Measurements from ENCODE around the gene BTBD7.

The BTBD7 gene

GRCh38 chr14:93337143-93337753 lies 4.4 kb upstream of the BTBD7 start:
- Histone ChIP-seq H3K4me3 (ENCODE audit: insufficient read depth, low read length, poor library complexity, severe bottlenecking) (no peak overlapping the region), H3K79me2 (ENCODE audit: insufficient read depth, low read length) (peaks cover 16% of the 10 kb centered on the region), H3K9me2 (replicated peaks; ENCODE audit: insufficient read depth, low read length) (no peaks in the 10 kb centered on the region), H4K20me1 (ENCODE audit: low read depth, low read length) (no peaks in the 10 kb centered on the region), H3K27ac (ENCODE audit: low read depth, low read length) (no peak overlapping the region), H3K4me2 (ENCODE audit: low read depth, low read length, poor library complexity, severe bottlenecking) (no peak overlapping the region), H3F3A (ENCODE audit: insufficient read depth) (no peaks in the 10 kb centered on the region), H2AFZ (ENCODE audit: low read depth, low read length, severe bottlenecking) (no peak overlapping the region), H3K36me3 (ENCODE audit: low read length) (no peaks in the 10 kb centered on the region), H3K9me3 (ENCODE audit: insufficient read depth, low read length) (peaks cover 19% of the 10 kb centered on the region; the same call in 1 of the 2 replicates), H3K9ac (ENCODE audit: low read length) (no peak overlapping the region), H3K27me3 (ENCODE audit: low read length) (no peaks in the 10 kb centered on the region)
- TF ChIP-seq EZH2phosphoT487 (conservative IDR thresholded peaks at IDR 0.05; ENCODE audit: low read length) (no peak), CTCF (IDR thresholded peaks at IDR 0.05; ENCODE audit: insufficient read depth, low read length, poor library complexity, severe bottlenecking) (no peak)

- peak overlapping the region; percentile 94 for H3K9ac ChIP-seq (ENCODE audit: low read length)
- peak overlapping the region; percentile 96 for H2AFZ ChIP-seq (ENCODE audit: low read depth, low read length, severe bottlenecking)
- peak overlapping the region; percentile 89 for H3K4me2 ChIP-seq (ENCODE audit: low read depth, low read length, poor library complexity, severe bottlenecking)
- TF ChIP-seq CTCF (IDR thresholded peaks at IDR 0.05; ENCODE audit: insufficient read depth, low read length, poor library complexity, severe bottlenecking) (no peak), EZH2phosphoT487 (conservative IDR thresholded peaks at IDR 0.05; ENCODE audit: low read length) (no peak)
- H3K27ac ChIP-seq (ENCODE audit: low read depth, low read length): peak overlapping the region; percentile 49
- peak overlapping the region; percentile 89 for H3K4me3 ChIP-seq (ENCODE audit: insufficient read depth, low read length, poor library complexity, severe bottlenecking)
- H3F3A ChIP-seq (ENCODE audit: insufficient read depth): no peaks in the 10 kb centered on the region
- peaks cover 9% of the 10 kb centered on the region; the same call in 1 of the 2 replicates for H3K9me3 ChIP-seq (ENCODE audit: insufficient read depth, low read length)
- H4K20me1 ChIP-seq (ENCODE audit: low read depth, low read length): peaks cover 12% of the 10 kb centered on the region; the same call in 1 of the 2 replicates
- H3K79me2 ChIP-seq (ENCODE audit: insufficient read depth, low read length): peaks cover 52% of the 10 kb centered on the region
- H3K27me3 ChIP-seq (ENCODE audit: low read length): no peaks in the 10 kb centered on the region
- H3K9me2 ChIP-seq (replicated peaks; ENCODE audit: insufficient read depth, low read length): no peaks in the 10 kb centered on the region
- no peaks in the 10 kb centered on the region for H3K36me3 ChIP-seq (ENCODE audit: low read length)
Measured at GRCh38 chr14:93333631-93334103, 831 bp upstream of the BTBD7 start.

- H3K9ac ChIP-seq (ENCODE audit: low read length): peak overlapping the region; percentile 94
- H3K27me3 ChIP-seq (ENCODE audit: low read length): no peaks in the 10 kb centered on the region
- peak overlapping the region; percentile 64 for H3K27ac ChIP-seq (ENCODE audit: low read depth, low read length)
- H3K9me3 ChIP-seq (ENCODE audit: insufficient read depth, low read length): peaks cover 8% of the 10 kb centered on the region; the same call in 1 of the 2 replicates
- H3K4me3 ChIP-seq (ENCODE audit: insufficient read depth, low read length, poor library complexity, severe bottlenecking): peak overlapping the region; percentile 89
- H3F3A ChIP-seq (ENCODE audit: insufficient read depth): no peaks in the 10 kb centered on the region
- peak overlapping the region; percentile 82 for H2AFZ ChIP-seq (ENCODE audit: low read depth, low read length, severe bottlenecking)
- H3K79me2 ChIP-seq (ENCODE audit: insufficient read depth, low read length): peaks cover 64% of the 10 kb centered on the region
- H3K4me2 ChIP-seq (ENCODE audit: low read depth, low read length, poor library complexity, severe bottlenecking): peak overlapping the region; percentile 87
- TF ChIP-seq CTCF (IDR thresholded peaks at IDR 0.05; ENCODE audit: insufficient read depth, low read length, poor library complexity, severe bottlenecking) (no peak), EZH2phosphoT487 (conservative IDR thresholded peaks at IDR 0.05; ENCODE audit: low read length) (no peak)
- H3K9me2 ChIP-seq (replicated peaks; ENCODE audit: insufficient read depth, low read length): no peaks in the 10 kb centered on the region
- H3K36me3 ChIP-seq (ENCODE audit: low read length): no peaks in the 10 kb centered on the region
- peaks cover 12% of the 10 kb centered on the region; the same call in 1 of the 2 replicates for H4K20me1 ChIP-seq (ENCODE audit: low read depth, low read length)
Measured at GRCh38 chr14:93332397-93332852, 411 bp downstream of the BTBD7 start.

All from SU-DHL-6 (cell line).